IMR-90 (cell line): ENCODE measurements around the gene RNF114. TPM values are rescaled to one million over a fixed set of nuclear protein-coding genes. Genes with fewer than 3 reads are reported as not detected.

Source experiments
- ATAC-seq: fragments of 200-7000 bp; cut with Tn5 transposase; 2 replicates; pipeline ENCODE4 v1.9.1; 2020; ENCODE audit warnings: low read depth, mild to moderate bottlenecking, moderate library complexity
- BruUV-seq: library from RNA; stranded (reverse); fragments of 400-500 nt; replicated peaks from 2 replicates; lab custom pipeline; 2021; lab: Mats Ljungman, UMichigan
- CTCF ChIA-PET: fragments of 300-600 bp; formaldehyde crosslinking; extraction: SDS; loops from one replicate; lab custom pipeline; 2021; ENCODE audit warnings: antibody characterized with exemption; lab: Yijun Ruan, JAX
- POLR2A ChIA-PET: fragments of 300-600 bp; sonication (Branson Sonifier 250); formaldehyde crosslinking; loops from one replicate; lab custom pipeline; 2022; ENCODE audit warnings: antibody characterized with exemption; ENCODE audit not compliant: unreplicated experiment; lab: Charles Lee
- DNase-seq: peaks from one replicate; pipeline ENCODE4 v3.0.0; 2013
- H2AFZ ChIP-seq: replicated peaks from 2 replicates; pipeline ENCODE3; 2013; ENCODE audit warnings: low read length, mild to moderate bottlenecking; ENCODE audit not compliant: poor library complexity
- H2AK5ac ChIP-seq: 2 replicates; pipeline ENCODE4 v1.6.1; 2013; ENCODE audit warnings: low read depth, low read length, inconsistent platforms
- H2AK9ac ChIP-seq: replicated peaks from 2 replicates; pipeline ENCODE3; 2013; ENCODE audit warnings: mild to moderate bottlenecking, low read depth, low read length, moderate library complexity; ENCODE audit not compliant: poor library complexity
- H2BK120ac ChIP-seq: 2 replicates; pipeline ENCODE4 v1.6.1; 2013; ENCODE audit warnings: low read depth, low read length, inconsistent platforms
- H2BK15ac ChIP-seq: 3 replicates; pipeline ENCODE4 v1.6.1; 2013; ENCODE audit warnings: low read depth, low read length, inconsistent platforms
- H2BK20ac ChIP-seq: 2 replicates; pipeline ENCODE4 v1.6.1; 2013; ENCODE audit warnings: low read depth, mild to moderate bottlenecking, inconsistent platforms, low read length, moderate library complexity
- H2BK5ac ChIP-seq: 2 replicates; pipeline ENCODE4 v1.6.1; 2013; ENCODE audit warnings: mild to moderate bottlenecking, low read depth, low read length, inconsistent platforms; ENCODE audit not compliant: poor library complexity, severe bottlenecking
- H3K14ac ChIP-seq: replicated peaks from 2 replicates; pipeline ENCODE4 v1.6.1; 2013; ENCODE audit warnings: low read depth, low read length, inconsistent platforms
- H3K18ac ChIP-seq: 2 replicates; pipeline ENCODE4 v1.6.1; 2013; ENCODE audit warnings: low read depth, low read length, control low read depth
- H3K23ac ChIP-seq: 2 replicates; pipeline ENCODE4 v1.6.1; 2013; ENCODE audit warnings: low read depth, low read length, inconsistent platforms
- H3K27ac ChIP-seq: 2 replicates; pipeline ENCODE4 v1.5.1; 2013; ENCODE audit warnings: mild to moderate bottlenecking, control low read depth, low read length; ENCODE audit not compliant: insufficient read depth
- H3K27me3 ChIP-seq: 2 replicates; pipeline ENCODE4 v1.6.1; 2013; ENCODE audit warnings: low read length; ENCODE audit not compliant: control insufficient read depth, insufficient read depth
- H3K36me3 ChIP-seq: 2 replicates; pipeline ENCODE4 v1.6.1; 2013; ENCODE audit warnings: low read length, mixed read lengths; ENCODE audit not compliant: control insufficient read depth, insufficient read depth
- H3K4ac ChIP-seq: 2 replicates; pipeline ENCODE4 v1.6.1; 2013; ENCODE audit warnings: low read depth, low read length, inconsistent platforms
- H3K4me1 ChIP-seq: 2 replicates; pipeline ENCODE4 v1.6.1; 2013; ENCODE audit warnings: low read length, mixed read lengths; ENCODE audit not compliant: control insufficient read depth, insufficient read depth
- H3K4me2 ChIP-seq: 2 replicates; pipeline ENCODE4 v1.6.1; 2013; ENCODE audit warnings: low read depth, mild to moderate bottlenecking, control low read depth, low read length, moderate library complexity
- H3K4me3 ChIP-seq: 2 replicates; pipeline ENCODE4 v1.5.1; 2013; ENCODE audit warnings: low read depth, mild to moderate bottlenecking, control low read depth, low read length, moderate library complexity; ENCODE audit not compliant: insufficient read depth
- H3K56ac ChIP-seq: 2 replicates; pipeline ENCODE4 v1.6.1; 2013; ENCODE audit warnings: low read length, inconsistent platforms; ENCODE audit not compliant: insufficient read depth; ENCODE audit errors: extremely low read depth
- H3K79me1 ChIP-seq, 2 experiments: 2 replicates each; pipeline ENCODE4 v1.6.1; 2013; ENCODE audit warnings: low read length in 2 of 2, inconsistent platforms in 1 of 2, low read depth in 1 of 2
- H3K9ac ChIP-seq: 2 replicates; pipeline ENCODE4 v1.6.1; 2013; ENCODE audit warnings: low read depth, low read length, control low read depth
- H3K9me1 ChIP-seq: 2 replicates; pipeline ENCODE4 v1.6.1; 2013; ENCODE audit warnings: low read length, inconsistent platforms; ENCODE audit not compliant: insufficient read depth
- H3K9me3 ChIP-seq: 2 replicates; pipeline ENCODE4 v1.6.1; 2013; ENCODE audit warnings: low read length; ENCODE audit not compliant: control insufficient read depth, insufficient read depth
- H4K20me1 ChIP-seq: 2 replicates; pipeline ENCODE4 v1.6.1; 2013; ENCODE audit warnings: low read length, inconsistent platforms; ENCODE audit not compliant: insufficient read depth
- H4K5ac ChIP-seq: 2 replicates; pipeline ENCODE4 v1.6.1; 2013; ENCODE audit warnings: mild to moderate bottlenecking, low read depth, low read length, control low read depth
- H4K8ac ChIP-seq, 2 experiments: 2 replicates each; pipeline ENCODE4 v1.6.1; 2013; ENCODE audit warnings: low read depth in 2 of 2, low read length in 2 of 2, control low read depth in 1 of 2, inconsistent platforms in 1 of 2
- H4K91ac ChIP-seq: 2 replicates; pipeline ENCODE4 v1.6.1; 2013; ENCODE audit warnings: low read depth, low read length, inconsistent platforms; ENCODE audit not compliant: insufficient read depth
- BHLHE40 ChIP-seq: fragments of 150-350 bp; IDR thresholded peaks from 2 replicates; pipeline ENCODE4 v1.6.1; 2016; ENCODE audit warnings: mild to moderate bottlenecking, low read depth, low read length
- CEBPB ChIP-seq: IDR thresholded peaks from 2 replicates; pipeline ENCODE4 v1.6.1; 2012; ENCODE audit warnings: low read depth, low read length, improper control_type of control experiment
- CHD1 ChIP-seq: IDR thresholded peaks from 2 replicates; pipeline ENCODE4 v1.6.1; 2012; ENCODE audit warnings: low read depth, low read length, improper control_type of control experiment
- FOS ChIP-seq: fragments of 150-350 bp; IDR thresholded peaks from 2 replicates; pipeline ENCODE4 v1.6.1; 2016; ENCODE audit warnings: low read depth, low read length
- MAFK ChIP-seq: IDR thresholded peaks from 2 replicates; pipeline ENCODE4 v1.6.1; 2012; ENCODE audit warnings: low read depth, low read length, improper control_type of control experiment
- MAZ ChIP-seq: IDR thresholded peaks from 2 replicates; pipeline ENCODE4 v1.6.1; 2012; ENCODE audit warnings: low read depth, mild to moderate bottlenecking, low read length, improper control_type of control experiment, moderate library complexity, borderline replicate concordance
- MXI1 ChIP-seq: IDR thresholded peaks from 2 replicates; pipeline ENCODE4 v1.6.1; 2012; ENCODE audit warnings: low read depth, mild to moderate bottlenecking, low read length, moderate library complexity, borderline replicate concordance
- NFE2L2 ChIP-seq: fragments of 150-350 bp; IDR thresholded peaks from 2 replicates; pipeline ENCODE4 v1.6.1; 2016; ENCODE audit warnings: low read depth, mild to moderate bottlenecking, low read length
- POLR2A ChIP-seq: IDR thresholded peaks from 2 replicates; pipeline ENCODE4 v1.6.1; 2012; ENCODE audit warnings: mild to moderate bottlenecking, low read depth, low read length
- RAD21 ChIP-seq: IDR thresholded peaks from 2 replicates; pipeline ENCODE4 v1.6.1; 2012; ENCODE audit warnings: low read length, improper control_type of control experiment
- RCOR1 ChIP-seq: IDR thresholded peaks from 2 replicates; pipeline ENCODE4 v1.6.1; 2012; ENCODE audit warnings: mild to moderate bottlenecking, low read length, improper control_type of control experiment; ENCODE audit not compliant: insufficient replicate concordance
- RFX5 ChIP-seq: IDR thresholded peaks from 2 replicates; pipeline ENCODE4 v1.8.0; 2012; ENCODE audit warnings: low read depth, mild to moderate bottlenecking, low read length, moderate library complexity
- SMC3 ChIP-seq: fragments of 150-350 bp; IDR thresholded peaks from 2 replicates; pipeline ENCODE4 v1.6.1; 2016; ENCODE audit warnings: low read depth, mild to moderate bottlenecking, antibody characterized with exemption, low read length, moderate library complexity
- WGBS, 2 experiments: methylation state at CpG; one replicate each; pipeline versions ENCODE4 v1.1.5 to v1.1.7; 2013; ENCODE audit warnings: missing lambda C conversion rate in 2 of 2; ENCODE audit not compliant: insufficient read length in 1 of 2; ENCODE audit errors: extremely low coverage in 2 of 2; 5-methylcytosine and 5-hydroxymethylcytosine counted together
- dilution Hi-C: fragments of 300-500 bp; cut with HindIII; formaldehyde crosslinking; loops from one replicate; pipeline ENCODE4 v1.14.3; 2018; ENCODE audit warnings: low sequenced_read_pairs; ENCODE audit not compliant: unreplicated experiment
- in situ Hi-C: fragments of 300-500 bp; cut with MboI; formaldehyde crosslinking; loops from 3 replicates; pipeline ENCODE4 v1.14.3; 2019; ENCODE audit warnings: low sequenced_read_pairs, inconsistent platforms, mixed read lengths
- intact Hi-C: fragments of 100-400 bp; cut with micrococcal nuclease; formaldehyde crosslinking; loops from 2 replicates; pipeline ENCODE4 v1.10.0; 2022
- polyA plus RNA-seq, 3 experiments: library from polyadenylated mRNA; depleted of rRNA; stranded (reverse); fragments of >200 nt; gene quantifications; 2 replicates each; pipeline ENCODE4 v1.2.3, GENCODE V29; 2012; ENCODE audit warnings: low replicate concordance in 1 of 3
- total RNA-seq: library from RNA; depleted of rRNA; stranded (reverse); fragments of >200 nt; gene quantifications from 2 replicates; pipeline ENCODE4 v1.2.3, GENCODE V29; 2012
- TF ChIP-seq, protein P1 (sequence below): fragments of 150-350 bp; IDR thresholded peaks from 2 replicates; pipeline ENCODE4 v1.6.1; 2016; ENCODE audit warnings: low read depth, mild to moderate bottlenecking, low read length, moderate library complexity, borderline replicate concordance
- TF ChIP-seq, protein P2 (sequence below): conservative IDR thresholded peaks from 2 replicates; pipeline ENCODE4 v1.5.1; 2012; ENCODE audit warnings: mild to moderate bottlenecking, low read depth, low read length, improper control_type of control experiment
- TF ChIP-seq, protein P3 (sequence below): fragments of 150-350 bp; IDR thresholded peaks from 2 replicates; pipeline ENCODE4 v1.6.1; 2017; ENCODE audit warnings: mild to moderate bottlenecking, antibody characterized with exemption, low read length, low read depth

The RNF114 gene
- total and polyA plus RNA-seq, 2 of the 4 experiments (the other 2 are of a cell fraction): 44.6 to 62.3 TPM

DNA sequence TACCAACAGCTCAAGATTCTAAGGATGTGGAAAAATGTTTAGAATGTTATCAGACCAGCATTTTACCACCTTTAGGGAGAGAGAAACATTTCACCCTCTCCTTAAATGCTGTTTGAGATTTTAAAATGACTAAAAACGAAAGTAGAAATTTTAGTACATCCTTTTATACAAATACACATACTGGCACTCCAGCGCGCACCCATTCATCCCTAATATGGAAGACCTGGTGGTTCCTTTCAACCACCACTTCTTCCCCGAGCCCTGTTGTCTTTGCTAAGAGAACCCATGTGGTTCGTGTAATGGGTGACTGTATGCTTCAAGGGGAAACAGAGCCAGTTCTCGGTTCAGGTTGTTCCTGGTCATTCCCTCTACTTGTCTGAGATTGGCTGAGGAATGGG lies 42.1 kb upstream of the RNF114 start:
- H2AK5ac ChIP-seq: no peak overlapping the region
- TF ChIP-seq, protein P1, sequence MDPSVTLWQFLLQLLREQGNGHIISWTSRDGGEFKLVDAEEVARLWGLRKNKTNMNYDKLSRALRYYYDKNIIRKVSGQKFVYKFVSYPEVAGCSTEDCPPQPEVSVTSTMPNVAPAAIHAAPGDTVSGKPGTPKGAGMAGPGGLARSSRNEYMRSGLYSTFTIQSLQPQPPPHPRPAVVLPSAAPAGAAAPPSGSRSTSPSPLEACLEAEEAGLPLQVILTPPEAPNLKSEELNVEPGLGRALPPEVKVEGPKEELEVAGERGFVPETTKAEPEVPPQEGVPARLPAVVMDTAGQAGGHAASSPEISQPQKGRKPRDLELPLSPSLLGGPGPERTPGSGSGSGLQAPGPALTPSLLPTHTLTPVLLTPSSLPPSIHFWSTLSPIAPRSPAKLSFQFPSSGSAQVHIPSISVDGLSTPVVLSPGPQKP: no peak
- TF ChIP-seq MXI1 (no peak), CEBPB (no peak), POLR2A (no peak), RCOR1 (no peak), RAD21 (no peak), CHD1 (no peak), FOS (no peak), SMC3 (no peak), MAFK (no peak), BHLHE40 (no peak), RFX5 (no peak), MAZ (no peak), NFE2L2 (no peak)
- TF ChIP-seq, protein P2, sequence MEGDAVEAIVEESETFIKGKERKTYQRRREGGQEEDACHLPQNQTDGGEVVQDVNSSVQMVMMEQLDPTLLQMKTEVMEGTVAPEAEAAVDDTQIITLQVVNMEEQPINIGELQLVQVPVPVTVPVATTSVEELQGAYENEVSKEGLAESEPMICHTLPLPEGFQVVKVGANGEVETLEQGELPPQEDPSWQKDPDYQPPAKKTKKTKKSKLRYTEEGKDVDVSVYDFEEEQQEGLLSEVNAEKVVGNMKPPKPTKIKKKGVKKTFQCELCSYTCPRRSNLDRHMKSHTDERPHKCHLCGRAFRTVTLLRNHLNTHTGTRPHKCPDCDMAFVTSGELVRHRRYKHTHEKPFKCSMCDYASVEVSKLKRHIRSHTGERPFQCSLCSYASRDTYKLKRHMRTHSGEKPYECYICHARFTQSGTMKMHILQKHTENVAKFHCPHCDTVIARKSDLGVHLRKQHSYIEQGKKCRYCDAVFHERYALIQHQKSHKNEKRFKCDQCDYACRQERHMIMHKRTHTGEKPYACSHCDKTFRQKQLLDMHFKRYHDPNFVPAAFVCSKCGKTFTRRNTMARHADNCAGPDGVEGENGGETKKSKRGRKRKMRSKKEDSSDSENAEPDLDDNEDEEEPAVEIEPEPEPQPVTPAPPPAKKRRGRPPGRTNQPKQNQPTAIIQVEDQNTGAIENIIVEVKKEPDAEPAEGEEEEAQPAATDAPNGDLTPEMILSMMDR: no peak
- TF ChIP-seq, protein P3, sequence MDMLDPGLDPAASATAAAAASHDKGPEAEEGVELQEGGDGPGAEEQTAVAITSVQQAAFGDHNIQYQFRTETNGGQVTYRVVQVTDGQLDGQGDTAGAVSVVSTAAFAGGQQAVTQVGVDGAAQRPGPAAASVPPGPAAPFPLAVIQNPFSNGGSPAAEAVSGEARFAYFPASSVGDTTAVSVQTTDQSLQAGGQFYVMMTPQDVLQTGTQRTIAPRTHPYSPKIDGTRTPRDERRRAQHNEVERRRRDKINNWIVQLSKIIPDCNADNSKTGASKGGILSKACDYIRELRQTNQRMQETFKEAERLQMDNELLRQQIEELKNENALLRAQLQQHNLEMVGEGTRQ: no peak
- H2BK20ac ChIP-seq: no peak overlapping the region
- H4K91ac ChIP-seq: no peak overlapping the region
- H2AFZ ChIP-seq: no peak overlapping the region
- peak overlapping the region; percentile 60 for H3K4me2 ChIP-seq
- H2BK120ac ChIP-seq: no peak overlapping the region
- no peak overlapping the region for H3K27ac ChIP-seq
- no peak overlapping the region for H2AK9ac ChIP-seq
- H3K79me1 ChIP-seq: peaks cover 0 to 4% of the 10 kb centered on the region in 2 experiments; a peak in 1 of 4 replicates
- DNase-seq: no peak
- H3K9me3 ChIP-seq: no peaks in the 10 kb centered on the region
- in situ Hi-C loops (no loop called here), intact Hi-C loops (no loop called here), dilution Hi-C loops (no loop called here)
- no peaks in the 10 kb centered on the region for H3K9me1 ChIP-seq
- no peak overlapping the region for H3K4me3 ChIP-seq
- peaks cover 20% of the 10 kb centered on the region for H3K4me1 ChIP-seq
- H3K36me3 ChIP-seq: 0 out of 2 replicates have a peak, but pooled peaks cover 1% of the 10 kb centered on the region
- H3K14ac ChIP-seq: no peak overlapping the region; the same call in 1 of the 2 replicates
- ATAC-seq: no peak
- ChIA-PET POLR2A (no interaction called here), CTCF (no interaction called here)
- H3K23ac ChIP-seq: peak overlapping the region; percentile 3; the same call in 1 of the 2 replicates
- H3K18ac ChIP-seq: no peak overlapping the region
- H4K8ac ChIP-seq: no peak overlapping the region
- H3K9ac ChIP-seq: no peak overlapping the region
- no peak overlapping the region for H3K56ac ChIP-seq
- H4K20me1 ChIP-seq: no peaks in the 10 kb centered on the region
- no peak overlapping the region for H2BK15ac ChIP-seq
- no peak overlapping the region for H3K4ac ChIP-seq
- no peak overlapping the region for H4K5ac ChIP-seq
- WGBS, 2 experiments: no CpG with 5 or more reads among the region's 6 CpGs
- no TSS peak for BruUV-seq
- no peaks in the 10 kb centered on the region for H3K27me3 ChIP-seq
- no peak overlapping the region for H2BK5ac ChIP-seq
